Fibroblast of lung (primary cell): ENCODE measurements around the gene PLXNA2. TPM values are rescaled to one million over a fixed set of nuclear protein-coding genes. Genes with fewer than 3 reads are reported as not detected.

Experiments
- DNase-seq, 2 donors: peaks; one replicate each; pipeline versions ENCODE4 v3.0.0 to v3.0.0-alpha.2; 2010; ENCODE audit warnings: low read depth in 2 of 2
- H2AFZ ChIP-seq: 2 replicates; pipeline ENCODE4 v1.5.1; 2012; ENCODE audit warnings: low read length, control low read depth, inconsistent platforms
- H3K27ac ChIP-seq: 2 replicates; pipeline ENCODE4 v1.5.1; 2011; ENCODE audit warnings: low read length, control low read depth; ENCODE audit not compliant: insufficient read depth
- H3K27me3 ChIP-seq: 2 replicates; pipeline ENCODE4 v1.5.1; 2011; ENCODE audit warnings: mild to moderate bottlenecking, low read length; ENCODE audit not compliant: control insufficient read depth, insufficient read depth
- H3K36me3 ChIP-seq: 2 replicates; pipeline ENCODE4 v1.5.1; 2011; ENCODE audit warnings: low read length; ENCODE audit not compliant: control insufficient read depth, insufficient read depth
- H3K4me1 ChIP-seq: 2 replicates; pipeline ENCODE4 v1.5.1; 2011; ENCODE audit warnings: low read length; ENCODE audit not compliant: control insufficient read depth, insufficient read depth; ENCODE audit errors: extremely low read depth
- H3K4me2 ChIP-seq: 2 replicates; pipeline ENCODE4 v1.5.1; 2011; ENCODE audit warnings: low read length, control low read depth; ENCODE audit not compliant: insufficient read depth; ENCODE audit errors: extremely low read depth
- H3K4me3 ChIP-seq, 4 experiments: fragments of 200-600 bp in 1 of 4; sonication (generic) in 1 of 4; replicated peaks in 1 of 4; 2 replicates each; pipeline ENCODE4 v1.5.1; 2011 to 2016; ENCODE audit warnings: low read length in 4 of 4, low read depth in 3 of 4, mild to moderate bottlenecking in 3 of 4, control low read depth in 2 of 4, inconsistent platforms in 1 of 4, mixed read lengths in 1 of 4; ENCODE audit not compliant: insufficient read depth in 1 of 4; ENCODE audit errors: control extremely low read depth in 1 of 4
- H3K79me2 ChIP-seq: 2 replicates; pipeline ENCODE4 v1.5.1; 2012; ENCODE audit warnings: mild to moderate bottlenecking, low read length, inconsistent platforms; ENCODE audit not compliant: control insufficient read depth, insufficient read depth
- H3K9ac ChIP-seq: 2 replicates; pipeline ENCODE4 v1.5.1; 2011; ENCODE audit warnings: mild to moderate bottlenecking, low read length, control low read depth; ENCODE audit not compliant: insufficient read depth
- H3K9me3 ChIP-seq: 2 replicates; pipeline ENCODE4 v1.5.1; 2012; ENCODE audit warnings: low read depth, low read length; ENCODE audit not compliant: control insufficient read depth, insufficient read depth
- H4K20me1 ChIP-seq: 2 replicates; pipeline ENCODE4 v1.5.1; 2011; ENCODE audit warnings: low read length; ENCODE audit not compliant: control insufficient read depth, insufficient read depth; ENCODE audit errors: extremely low read depth
- CTCF ChIP-seq, 2 donors: IDR thresholded peaks in 1 of 2; conservative IDR thresholded peaks in 1 of 2; 1 replicate in 1 of 2; 2 replicates in 1 of 2; pipeline ENCODE4 v1.5.1; 2011 to 2012; ENCODE audit warnings: low read length in 2 of 2, control low read depth in 1 of 2, inconsistent platforms in 1 of 2, low read depth in 1 of 2, mild to moderate bottlenecking in 1 of 2
- EZH2 ChIP-seq: IDR thresholded peaks from 2 replicates; pipeline ENCODE4 v1.5.1; 2012; ENCODE audit warnings: low read length, control low read depth, mild to moderate bottlenecking; ENCODE audit errors: missing control alignments
- polyA plus RNA-seq, 2 donors: library from polyadenylated mRNA; depleted of rRNA in 1 of 2; stranded (reverse) in 1 of 2; unstranded in 1 of 2; fragments of >200 nt; gene quantifications; 2 replicates each; pipeline ENCODE4 v1.2.1, GENCODE V29; 2011 to 2012; ENCODE audit warnings: missing spikeins in 1 of 2
- total RNA-seq: library from RNA; depleted of rRNA; stranded (reverse); fragments of >200 nt; gene quantifications from 2 replicates; pipeline ENCODE4 v1.2.1, GENCODE V29; 2014

Gene PLXNA2
- total and polyA plus RNA-seq, 2 donors (not counting 1 experiment from before 2014, with no cell fraction given), result 0.43 to 2.0 TPM

- no peak for DNase-seq
- no peak overlapping the region for H3K4me3 ChIP-seq
- no peaks in the 10 kb centered on the region for H3K36me3 ChIP-seq
- H2AFZ ChIP-seq, result no peak overlapping the region
- no peaks in the 10 kb centered on the region for H4K20me1 ChIP-seq
- H3K9me3 ChIP-seq, result no peaks in the 10 kb centered on the region
- no peak overlapping the region for H3K27ac ChIP-seq
- H3K4me2 ChIP-seq, result no peak overlapping the region
- no peaks in the 10 kb centered on the region for H3K27me3 ChIP-seq
- no peaks in the 10 kb centered on the region for H3K79me2 ChIP-seq
- TF ChIP-seq EZH2 (no peak), CTCF (conservative IDR thresholded peaks at IDR 0.05 in 1 of 2, IDR thresholded peaks at IDR 0.05 in 1 of 2; ENCODE audit: low read depth in 1 of 2, low read length in 2 of 2) (no peak)
- no peak overlapping the region for H3K9ac ChIP-seq
- H3K4me1 ChIP-seq, result no peaks in the 10 kb centered on the region
These were observed 231.5 kb downstream of the PLXNA2 start for GRCh38 chr1:208012721-208013120.

GRCh38 chr1:208010487-208011071 is 233.6 kb downstream of the PLXNA2 start:
- no peaks in the 10 kb centered on the region for H4K20me1 ChIP-seq
- H3K36me3 ChIP-seq, result no peaks in the 10 kb centered on the region
- H3K4me1 ChIP-seq, result no peaks in the 10 kb centered on the region
- H3K9ac ChIP-seq, result no peak overlapping the region
- DNase-seq, result peak in 1 of 2 donors; percentile 71
- no peaks in the 10 kb centered on the region for H3K79me2 ChIP-seq
- H3K4me3 ChIP-seq, result no peak overlapping the region
- H3K27ac ChIP-seq, result no peak overlapping the region
- no peaks in the 10 kb centered on the region for H3K9me3 ChIP-seq
- TF ChIP-seq EZH2, result no peak
- no peak for TF ChIP-seq CTCF (conservative IDR thresholded peaks at IDR 0.05 in 1 of 2, IDR thresholded peaks at IDR 0.05 in 1 of 2; ENCODE audit: low read depth in 1 of 2, low read length in 2 of 2)
- no peak overlapping the region for H2AFZ ChIP-seq
- no peaks in the 10 kb centered on the region for H3K27me3 ChIP-seq
- no peak overlapping the region for H3K4me2 ChIP-seq

GRCh38 chr1:208009706-208010444 is 234.3 kb downstream of the PLXNA2 start:
- Histone ChIP-seq H4K20me1 (no peaks in the 10 kb centered on the region), H3K9me3 (no peaks in the 10 kb centered on the region), H3K27me3 (no peaks in the 10 kb centered on the region), H3K4me2 (no peak overlapping the region), H3K36me3 (no peaks in the 10 kb centered on the region), H3K4me1 (no peaks in the 10 kb centered on the region), H3K27ac (no peak overlapping the region), H3K9ac (no peak overlapping the region), H3K79me2 (no peaks in the 10 kb centered on the region), H2AFZ (no peak overlapping the region), H3K4me3 (no peak overlapping the region)
- DNase-seq, result no peak
- TF ChIP-seq CTCF (conservative IDR thresholded peaks at IDR 0.05 in 1 of 2, IDR thresholded peaks at IDR 0.05 in 1 of 2; ENCODE audit: low read depth in 1 of 2, low read length in 2 of 2), result no peak
- TF ChIP-seq EZH2, result no peak
